Activated T-helper 1 cell treated with anti-CD3 and anti-CD28 coated beads, Interleukin-12 subunit alpha, Interleukin-12 subunit beta, Interleukin-2, Interleukin-4 antibody, amounts not matched to agents 30 ng/mL and 10 ng/mL and 1 ng/mL, durations not matched to agents 14 hours and 24 hours and 36 hours (primary cell): ENCODE results near the gene FBLN2. TPM values are rescaled to one million over a fixed set of nuclear protein-coding genes. Genes with fewer than 3 reads are reported as not detected.

Experiments
- DNase-seq: peaks from one replicate; pipeline ENCODE4 v3.0.0; 2021; ENCODE audit warnings: low spot score
- H3K27ac Mint-ChIP-seq: one replicate; pipeline ENCODE4 v1.8.0; 2021; ENCODE audit warnings: mild to moderate bottlenecking, mixed read lengths
- H3K27me3 Mint-ChIP-seq: one replicate; pipeline ENCODE4 v1.8.0; 2022; ENCODE audit warnings: mild to moderate bottlenecking, moderate library complexity, mixed read lengths; ENCODE audit not compliant: insufficient read depth
- H3K36me3 Mint-ChIP-seq: one replicate; pipeline ENCODE4 v1.8.0; 2021; ENCODE audit warnings: low read depth, mixed read lengths
- H3K4me1 Mint-ChIP-seq: one replicate; pipeline ENCODE4 v1.8.0; 2021; ENCODE audit warnings: low read depth, mixed read lengths
- H3K4me3 Mint-ChIP-seq: one replicate; pipeline ENCODE4 v1.8.0; 2021; ENCODE audit warnings: mild to moderate bottlenecking, moderate library complexity, mixed read lengths
- H3K9me3 Mint-ChIP-seq: one replicate; pipeline ENCODE4 v1.8.0; 2021; ENCODE audit warnings: mixed read lengths
- intact Hi-C: fragments of 100-400 bp; cut with micrococcal nuclease; formaldehyde crosslinking; loops from one replicate; pipeline ENCODE4 v1.15.1; 2024
- total RNA-seq: library from RNA; stranded (reverse); gene quantifications from 2 replicates; pipeline ENCODE4 v1.2.3, GENCODE V29; 2022

The FBLN2 gene
- total RNA-seq, 1 donor from 2014 or later = not detected

DNA sequence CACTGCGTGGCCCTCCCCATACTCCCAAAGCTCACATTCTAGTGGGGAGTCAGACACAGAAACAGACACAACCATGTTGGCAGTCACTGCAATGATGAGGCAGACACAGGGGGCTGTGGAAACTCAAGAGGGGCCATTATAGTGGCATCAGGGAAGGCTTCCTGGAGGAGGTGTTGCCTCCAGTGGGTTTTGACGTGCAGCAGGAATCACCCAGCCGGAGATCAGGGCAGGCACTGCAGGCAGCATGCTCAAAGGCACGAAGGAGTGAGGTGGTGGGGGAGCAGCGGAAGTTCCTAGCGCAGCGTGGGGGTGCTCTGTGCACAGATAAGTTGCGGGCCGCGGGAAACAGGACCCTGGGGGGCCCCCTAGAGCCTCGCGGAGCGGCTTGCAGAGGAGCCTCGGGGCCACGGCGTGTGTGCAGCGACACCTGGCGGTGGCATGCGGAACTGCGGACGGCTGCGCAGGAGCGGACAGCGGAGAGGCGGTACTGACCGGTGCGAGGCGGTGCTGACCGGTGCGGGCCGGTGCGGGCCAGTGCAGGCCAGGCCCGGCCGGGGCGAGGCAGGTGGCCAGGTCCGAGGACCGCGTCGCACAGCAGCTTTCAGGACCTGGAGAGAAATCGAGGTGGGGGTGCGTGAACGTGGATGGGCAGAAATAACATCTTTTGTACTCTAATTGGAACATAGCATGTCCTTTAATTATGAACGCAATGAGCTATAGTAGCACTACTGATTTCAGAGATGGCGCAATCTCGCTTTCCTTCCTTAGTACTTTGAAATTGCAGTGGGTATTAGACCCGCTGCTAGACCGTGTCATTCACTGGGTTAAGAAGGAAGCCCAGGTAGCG lies 101.5 kb downstream of the FBLN2 start:
- Mint-ChIP-seq H3K36me3 (no peaks in the 10 kb centered on the region), H3K27ac (no peak overlapping the region), H3K9me3 (no peaks in the 10 kb centered on the region), H3K27me3 (peaks cover 52% of the 10 kb centered on the region), H3K4me1 (peaks cover 6% of the 10 kb centered on the region), H3K4me3 (no peak overlapping the region)
- peak; percentile 69 for DNase-seq
- intact Hi-C loops = no loop called here

DNA sequence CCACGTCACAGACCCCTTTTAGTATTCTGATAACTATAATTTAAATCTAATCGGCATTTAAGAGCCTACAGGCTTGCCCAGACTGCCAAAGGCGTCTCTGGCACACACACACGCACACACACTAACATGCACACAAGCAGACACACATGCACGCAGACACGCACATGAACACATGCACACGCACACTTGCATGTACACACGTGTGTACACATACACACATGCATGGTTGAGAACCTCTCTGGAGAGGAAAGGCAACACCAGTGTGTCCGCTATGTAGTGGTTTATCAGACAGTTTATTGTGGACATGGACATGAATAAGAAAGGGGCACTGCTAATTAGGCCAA lies 102.1 kb downstream of the FBLN2 start:
- H3K27ac Mint-ChIP-seq = no peak overlapping the region
- no peak overlapping the region for H3K4me3 Mint-ChIP-seq
- DNase-seq = no peak
- H3K4me1 Mint-ChIP-seq = peaks cover 6% of the 10 kb centered on the region
- intact Hi-C loops = no loop called here
- H3K9me3 Mint-ChIP-seq = no peaks in the 10 kb centered on the region
- H3K36me3 Mint-ChIP-seq = no peaks in the 10 kb centered on the region
- peaks cover 55% of the 10 kb centered on the region for H3K27me3 Mint-ChIP-seq

DNA sequence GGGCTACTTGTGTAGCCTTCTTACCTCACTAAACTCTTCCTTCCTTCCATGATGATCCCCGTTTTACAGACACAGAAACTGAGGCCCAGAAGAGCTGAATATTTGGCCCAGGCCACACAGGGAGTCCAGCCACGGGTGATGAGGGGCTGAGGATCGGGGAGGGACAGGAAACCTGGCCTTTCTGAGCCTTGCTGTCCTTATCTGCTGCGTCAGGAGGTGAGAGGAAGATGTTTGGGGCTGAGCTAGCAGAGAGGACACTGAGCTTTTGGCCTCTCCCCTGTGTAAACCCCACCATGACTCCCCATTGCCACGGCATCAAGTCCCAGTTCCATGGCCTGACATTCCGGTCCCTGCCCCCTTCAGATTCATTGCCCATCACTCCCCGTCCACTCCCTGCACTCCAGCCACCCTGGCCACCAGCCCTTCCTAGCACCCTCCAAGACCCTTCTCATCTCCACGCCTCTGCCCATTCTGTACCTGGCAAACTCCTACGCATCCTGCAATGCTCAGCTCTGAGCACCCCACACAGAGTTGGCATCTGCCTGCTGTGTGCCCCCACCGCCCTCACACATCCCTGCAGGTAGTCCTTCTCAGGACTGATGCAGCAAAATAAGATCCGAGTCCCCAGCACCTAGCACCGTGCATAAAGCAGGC lies 103.0 kb downstream of the FBLN2 start:
- H3K27ac Mint-ChIP-seq = peak overlapping the region; percentile 30

DNA sequence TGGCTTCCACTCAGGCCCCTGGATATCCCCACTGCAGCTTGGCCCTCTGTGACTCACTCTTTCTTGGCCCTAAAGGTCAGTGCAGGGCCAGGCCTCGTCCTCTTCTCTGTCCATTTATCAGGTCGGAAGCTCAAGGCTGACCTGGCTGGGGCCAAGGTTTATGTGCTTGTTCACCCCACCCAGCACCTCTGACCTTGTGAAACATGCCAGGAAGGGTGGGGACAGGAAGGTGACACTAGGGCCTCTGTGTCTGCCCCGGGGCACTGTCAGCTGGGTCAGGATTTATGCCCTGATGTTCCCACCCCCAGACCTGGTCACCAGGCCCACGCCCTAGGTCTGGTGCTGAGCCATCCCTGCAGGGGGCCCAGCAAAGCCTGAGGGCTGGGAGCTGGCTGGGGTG lies 103.8 kb downstream of the FBLN2 start:
- no peaks in the 10 kb centered on the region for H3K36me3 Mint-ChIP-seq
- no peak overlapping the region for H3K4me3 Mint-ChIP-seq
- peaks cover 53% of the 10 kb centered on the region for H3K27me3 Mint-ChIP-seq
- H3K27ac Mint-ChIP-seq = no peak overlapping the region
- no peak for DNase-seq
- H3K9me3 Mint-ChIP-seq = no peaks in the 10 kb centered on the region
- no peaks in the 10 kb centered on the region for H3K4me1 Mint-ChIP-seq
- intact Hi-C loops = no loop called here

More for the DNA sequence above, 103.0 kb downstream of the FBLN2 start:
- Mint-ChIP-seq H3K4me1 (peaks cover 6% of the 10 kb centered on the region), H3K9me3 (no peaks in the 10 kb centered on the region), H3K36me3 (no peaks in the 10 kb centered on the region), H3K4me3 (no peak overlapping the region), H3K27me3 (peaks cover 57% of the 10 kb centered on the region)
- intact Hi-C loops = no loop called here
- DNase-seq = no peak

DNA sequence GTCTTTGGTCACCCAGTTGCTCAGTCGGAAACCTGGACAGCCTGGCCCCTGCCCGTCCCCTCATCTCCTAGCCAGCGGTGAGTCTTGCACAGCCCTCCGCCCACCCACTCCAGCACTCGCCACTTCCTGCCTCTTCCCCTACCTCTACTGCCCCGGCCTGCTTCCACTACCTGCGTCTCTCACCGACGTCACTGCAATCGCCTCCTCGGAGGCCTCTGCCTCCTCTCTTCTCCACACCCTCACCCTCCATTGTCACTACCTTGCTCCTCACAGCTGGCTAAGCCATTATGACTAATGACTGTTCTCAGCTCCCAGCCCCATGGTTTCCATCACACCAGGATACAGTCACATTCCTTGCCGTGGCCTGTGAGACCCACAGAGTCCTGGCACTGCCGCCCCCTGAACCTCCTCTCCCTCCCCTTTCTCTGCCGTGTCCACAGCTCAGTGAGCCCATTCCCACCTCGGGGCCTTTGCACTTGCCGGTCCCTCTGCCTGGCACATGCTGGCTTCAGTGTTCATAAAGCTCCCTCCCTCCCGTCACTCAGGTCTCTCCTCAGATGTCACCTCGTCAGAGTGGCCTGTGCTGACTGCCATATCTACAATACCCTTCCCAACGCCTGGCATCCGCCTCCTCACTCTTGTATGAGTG lies 104.8 kb downstream of the FBLN2 start:
- H3K27ac Mint-ChIP-seq = no peak overlapping the region

DNA sequence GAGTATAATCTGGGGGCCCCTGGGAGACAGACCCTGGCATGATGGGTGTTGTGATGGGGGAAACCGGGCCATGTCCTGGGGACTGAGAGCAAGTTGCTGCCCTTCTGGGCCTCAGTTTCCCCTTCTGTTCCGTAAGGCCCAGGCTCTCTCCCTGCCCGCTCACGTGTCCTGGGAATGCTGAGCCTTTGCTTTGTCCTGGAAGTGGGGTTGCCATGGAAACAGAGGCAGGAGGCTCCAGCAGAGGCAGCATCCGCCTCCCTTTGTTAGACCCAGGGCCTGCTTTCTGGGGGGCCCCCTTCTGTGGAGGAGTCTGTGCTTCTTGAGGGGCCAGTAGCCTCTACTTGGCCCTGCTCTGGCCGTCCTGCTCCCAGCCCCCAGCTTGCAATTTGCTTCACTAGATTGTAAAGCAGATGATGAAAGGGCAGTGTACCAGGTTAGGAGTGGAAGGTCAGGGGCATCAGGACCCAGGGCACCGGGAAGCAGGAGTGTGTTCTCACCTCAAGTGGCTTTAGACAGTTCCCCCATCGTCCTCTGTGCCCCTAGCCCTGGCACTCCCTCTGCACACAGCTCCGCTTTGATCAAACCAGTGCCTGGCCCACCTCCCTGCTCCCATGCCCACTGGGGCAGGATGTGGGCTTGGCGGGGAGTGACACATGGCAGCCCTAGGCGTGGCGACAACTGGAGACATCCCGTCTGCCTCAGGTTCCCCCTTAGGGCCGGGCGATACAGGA lies 105.6 kb downstream of the FBLN2 start:
- Mint-ChIP-seq H3K4me3 (no peak overlapping the region), H3K9me3 (no peaks in the 10 kb centered on the region), H3K27ac (no peak overlapping the region), H3K4me1 (no peaks in the 10 kb centered on the region), H3K27me3 (peaks cover 46% of the 10 kb centered on the region), H3K36me3 (no peaks in the 10 kb centered on the region)
- intact Hi-C loops = no loop called here
- no peak for DNase-seq

More for the DNA sequence above, 104.8 kb downstream of the FBLN2 start:
- Mint-ChIP-seq H3K9me3 (no peaks in the 10 kb centered on the region), H3K36me3 (no peaks in the 10 kb centered on the region), H3K4me1 (no peaks in the 10 kb centered on the region), H3K4me3 (no peak overlapping the region), H3K27me3 (peaks cover 46% of the 10 kb centered on the region)
- DNase-seq = no peak
- intact Hi-C loops = no loop called here

DNA sequence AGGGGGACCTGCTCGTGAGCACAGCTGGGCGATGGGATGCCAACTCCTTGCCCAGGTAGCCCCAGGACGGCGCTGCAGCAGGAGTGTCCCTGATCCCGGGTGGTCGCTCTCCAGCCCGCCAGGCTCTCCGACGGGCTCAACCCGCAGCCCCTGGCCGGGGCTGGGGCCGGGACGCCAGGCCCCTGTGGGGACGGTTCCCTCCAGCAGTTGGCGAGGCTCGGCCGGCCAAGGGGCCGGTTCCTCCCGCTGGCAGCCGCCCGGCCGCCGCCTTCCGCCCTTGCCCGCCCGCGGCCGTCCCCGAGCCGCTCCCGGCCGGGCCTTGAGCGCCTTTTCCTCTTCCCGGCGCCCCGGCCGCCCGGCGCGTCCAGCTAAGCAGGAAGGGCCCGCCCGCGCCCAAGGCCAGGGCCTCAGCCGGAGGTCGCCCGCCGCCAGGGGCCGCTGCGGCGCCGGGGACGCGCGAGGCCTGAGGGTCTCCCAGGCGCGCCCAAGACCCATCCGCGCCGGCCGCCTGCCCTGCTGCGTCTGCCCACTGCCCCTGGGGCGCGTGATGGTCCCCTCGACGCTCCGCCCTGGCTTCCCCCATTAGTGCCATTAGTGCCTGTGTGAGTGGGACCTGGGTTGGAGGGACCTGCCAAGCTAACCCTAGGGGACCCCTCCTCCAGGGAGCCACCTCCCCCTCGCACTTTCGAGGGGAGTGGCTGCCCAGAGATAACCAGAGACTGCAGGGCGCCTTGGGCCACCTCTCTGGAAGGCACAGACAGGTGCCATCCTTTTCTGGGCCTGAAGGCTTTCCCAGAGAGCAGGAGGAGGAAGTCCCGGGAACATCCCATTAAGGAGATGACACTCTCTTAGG lies 106.4 kb downstream of the FBLN2 start:
- Mint-ChIP-seq H3K27me3 (peaks cover 38% of the 10 kb centered on the region), H3K36me3 (no peaks in the 10 kb centered on the region), H3K9me3 (no peaks in the 10 kb centered on the region), H3K4me3 (no peak overlapping the region), H3K4me1 (no peaks in the 10 kb centered on the region), H3K27ac (no peak overlapping the region)
- no peak for DNase-seq
- intact Hi-C loops = no loop called here

DNA sequence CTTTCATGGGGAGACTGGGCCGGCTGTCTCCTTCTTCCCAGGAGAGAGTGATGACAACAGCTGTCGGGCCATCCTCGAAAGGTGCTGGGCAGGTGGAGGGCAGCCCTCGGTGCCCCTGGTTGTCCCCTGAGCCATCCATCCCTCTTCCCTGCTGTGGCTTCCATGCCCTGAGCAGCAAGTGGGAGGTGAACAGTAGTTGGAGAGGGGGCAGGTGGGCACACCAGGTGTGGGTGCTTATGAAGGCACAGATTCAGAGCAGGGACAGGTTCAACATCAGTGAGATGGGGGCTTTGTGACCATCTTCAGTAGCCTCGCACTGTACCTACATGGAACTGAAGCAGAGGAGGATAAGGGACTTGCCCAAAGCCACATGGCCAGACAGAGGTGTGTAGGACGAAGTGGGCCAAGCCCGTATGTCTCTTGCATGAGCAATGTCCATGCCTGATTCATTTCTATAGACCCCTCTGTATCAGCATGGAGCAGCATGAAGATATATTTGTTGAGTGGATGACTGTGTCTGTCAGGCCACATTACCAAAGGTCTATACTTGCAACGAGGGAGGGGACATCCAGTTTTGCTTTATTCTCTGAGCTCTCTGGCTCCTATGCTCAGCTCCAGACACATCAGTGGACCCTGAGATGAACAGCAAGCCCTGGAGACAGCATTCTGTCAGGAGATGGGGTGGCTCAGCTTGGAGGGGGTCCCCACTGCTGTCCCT lies 107.8 kb downstream of the FBLN2 start:
- H3K27ac Mint-ChIP-seq = no peak overlapping the region
- H3K27me3 Mint-ChIP-seq = peaks cover 35% of the 10 kb centered on the region
- no peaks in the 10 kb centered on the region for H3K36me3 Mint-ChIP-seq
- H3K9me3 Mint-ChIP-seq = no peaks in the 10 kb centered on the region
- intact Hi-C loops = loop anchor here (1.0 kb wide), 1 partner anchor 224 kb away; the partner anchor contains the start of gene WNT7A
- no peak for DNase-seq
- H3K4me3 Mint-ChIP-seq = no peak overlapping the region
- no peaks in the 10 kb centered on the region for H3K4me1 Mint-ChIP-seq

DNA sequence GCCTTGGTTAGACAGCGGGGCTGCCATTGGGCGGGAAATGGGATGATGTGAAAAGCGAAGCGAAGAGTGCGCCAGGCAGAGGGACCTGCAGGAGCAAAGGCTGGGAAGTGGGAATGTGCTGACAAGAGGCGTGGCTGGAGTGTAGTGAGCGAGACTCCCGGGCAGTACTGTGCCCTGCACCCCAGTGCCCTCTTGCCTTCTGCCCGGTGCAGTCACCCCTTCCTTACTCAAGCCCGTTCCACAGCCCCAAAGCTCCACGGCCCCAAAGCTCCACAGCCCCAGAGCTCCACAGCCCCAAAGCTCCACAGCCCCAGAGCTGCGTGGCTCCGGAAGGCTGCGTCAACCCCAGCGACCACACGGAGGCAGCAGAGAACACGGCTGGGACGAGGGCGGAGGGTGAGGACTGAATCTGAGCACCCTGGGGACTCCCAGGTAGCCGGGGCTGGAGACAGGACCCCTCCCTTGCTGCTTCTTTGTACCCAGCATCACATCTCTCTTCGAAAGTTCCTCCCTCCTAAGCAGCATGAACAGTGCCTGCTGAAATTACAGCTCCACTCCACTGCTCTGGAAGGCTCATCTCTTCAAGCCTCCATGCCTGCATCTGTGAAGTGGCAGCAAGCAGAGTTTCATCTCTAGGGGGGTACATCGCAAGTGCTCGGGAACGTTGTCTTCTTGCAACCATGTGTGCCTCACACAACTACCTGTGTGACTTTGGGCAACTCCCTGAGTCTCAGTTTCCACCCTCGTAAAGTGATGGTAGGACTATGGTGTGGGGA lies 108.9 kb downstream of the FBLN2 start:
- Mint-ChIP-seq H3K4me1 (no peaks in the 10 kb centered on the region), H3K27me3 (peaks cover 32% of the 10 kb centered on the region), H3K27ac (no peak overlapping the region), H3K9me3 (no peaks in the 10 kb centered on the region), H3K4me3 (no peak overlapping the region), H3K36me3 (no peaks in the 10 kb centered on the region)
- intact Hi-C loops = loop anchor here (1.0 kb wide), 2 partner anchors 222 to 227 kb away; partner anchors contain the start of gene WNT7A
- DNase-seq = peak; percentile 50

DNA sequence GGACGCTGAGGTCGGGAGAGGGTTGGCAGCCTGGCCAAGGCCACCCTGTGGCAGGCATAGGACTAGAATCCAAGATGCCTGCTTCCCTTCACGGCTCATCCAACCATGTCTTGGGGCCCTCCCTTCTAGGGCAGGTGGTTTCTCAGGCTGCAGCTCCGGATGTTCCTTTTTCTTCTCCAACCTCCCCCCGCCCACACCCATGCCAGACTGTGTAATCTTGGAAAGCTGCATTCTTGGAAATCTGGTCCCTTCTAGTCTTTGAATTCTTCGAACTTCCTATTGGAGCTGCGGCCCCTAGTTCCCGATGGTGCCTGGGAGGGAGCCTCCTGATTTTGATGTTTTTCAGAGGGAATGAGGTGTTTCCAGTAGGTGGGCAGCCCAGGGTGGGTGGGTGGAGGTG lies 109.8 kb downstream of the FBLN2 start:
- Mint-ChIP-seq H3K36me3 (no peaks in the 10 kb centered on the region), H3K4me1 (no peaks in the 10 kb centered on the region), H3K27ac (no peak overlapping the region), H3K9me3 (no peaks in the 10 kb centered on the region), H3K4me3 (no peak overlapping the region), H3K27me3 (peaks cover 28% of the 10 kb centered on the region)
- intact Hi-C loops = loop anchor here (1.0 kb wide), 1 partner anchor 227 kb away; no protein-coding TSS in a partner anchor
- DNase-seq = no peak
